Measurements from ENCODE around the gene RBM33.

- TF ChIP-seq, protein P1, sequence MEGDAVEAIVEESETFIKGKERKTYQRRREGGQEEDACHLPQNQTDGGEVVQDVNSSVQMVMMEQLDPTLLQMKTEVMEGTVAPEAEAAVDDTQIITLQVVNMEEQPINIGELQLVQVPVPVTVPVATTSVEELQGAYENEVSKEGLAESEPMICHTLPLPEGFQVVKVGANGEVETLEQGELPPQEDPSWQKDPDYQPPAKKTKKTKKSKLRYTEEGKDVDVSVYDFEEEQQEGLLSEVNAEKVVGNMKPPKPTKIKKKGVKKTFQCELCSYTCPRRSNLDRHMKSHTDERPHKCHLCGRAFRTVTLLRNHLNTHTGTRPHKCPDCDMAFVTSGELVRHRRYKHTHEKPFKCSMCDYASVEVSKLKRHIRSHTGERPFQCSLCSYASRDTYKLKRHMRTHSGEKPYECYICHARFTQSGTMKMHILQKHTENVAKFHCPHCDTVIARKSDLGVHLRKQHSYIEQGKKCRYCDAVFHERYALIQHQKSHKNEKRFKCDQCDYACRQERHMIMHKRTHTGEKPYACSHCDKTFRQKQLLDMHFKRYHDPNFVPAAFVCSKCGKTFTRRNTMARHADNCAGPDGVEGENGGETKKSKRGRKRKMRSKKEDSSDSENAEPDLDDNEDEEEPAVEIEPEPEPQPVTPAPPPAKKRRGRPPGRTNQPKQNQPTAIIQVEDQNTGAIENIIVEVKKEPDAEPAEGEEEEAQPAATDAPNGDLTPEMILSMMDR (IDR thresholded peaks at IDR 0.05) = no peak
- TF ChIP-seq EP300 (IDR thresholded peaks at IDR 0.05) = no peak
- no peak for TF ChIP-seq POLR2A (IDR thresholded peaks at IDR 0.05; ENCODE audit: low read depth)
These were observed 97.3 kb downstream of the RBM33 start for GRCh38 chr7:155741805-155742204.

Data from esophagus muscularis mucosa (tissue), 4 donors.